ENCODE measurements around the gene DVL2. TPM values are rescaled to one million over a fixed set of nuclear protein-coding genes. Genes with fewer than 3 reads are reported as not detected.
A peak's percentile ranks its signal among the peaks of the same experiment; 100 is the strongest.

Gene DVL2
- total and polyA plus RNA-seq, 2 of the 13 experiments (the other 11 are each of a cell fraction or from before 2014, with no cell fraction given): 5.7 to 38.2 TPM

- TF ChIP-seq ZBTB7A (CRISPR knock-in tag; IDR thresholded peaks at IDR 0.05) (no peak; the same call in 1 of the 2 replicates), CBX1 (IDR thresholded peaks at IDR 0.05; ENCODE audit: low read depth) (peak; percentile 89), NFRKB (IDR thresholded peaks at IDR 0.05) (no peak), ZBED4 (CRISPR knock-in tag; IDR thresholded peaks at IDR 0.05; ENCODE audit: borderline replicate concordance) (peak; percentile 79; the same call in 1 of the 2 replicates), AKNA (CRISPR knock-in tag; IDR thresholded peaks at IDR 0.05; ENCODE audit: borderline replicate concordance) (no peak), ZNF792 (CRISPR knock-in tag; IDR thresholded peaks at IDR 0.05) (peak; percentile 72), ZNF660 (CRISPR knock-in tag; IDR thresholded peaks at IDR 0.05; ENCODE audit: borderline replicate concordance, low read depth) (no peak), MYC (CRISPR knock-in tag; IDR thresholded peaks at IDR 0.05; ENCODE audit: borderline replicate concordance) (peak; percentile 70), EHMT2 (IDR thresholded peaks at IDR 0.05; ENCODE audit: borderline replicate concordance, low read depth, low read length) (no peak), ZFP90 (CRISPR knock-in tag; IDR thresholded peaks at IDR 0.05; ENCODE audit: borderline replicate concordance) (no peak), HNF4G (IDR thresholded peaks at IDR 0.05; ENCODE audit: borderline replicate concordance, low read depth, low read length) (peak; percentile 88), HNF4G (CRISPR knock-in tag; IDR thresholded peaks at IDR 0.05; ENCODE audit: borderline replicate concordance, low read depth) (peak; percentile 82), ZNF549 (CRISPR knock-in tag; IDR thresholded peaks at IDR 0.05) (no peak), TFAP4 (IDR thresholded peaks at IDR 0.05; ENCODE audit: borderline replicate concordance, low read depth) (peak; percentile 12; the same call in 1 of the 2 replicates), KMT2A (CRISPR knock-in tag; IDR thresholded peaks at IDR 0.05) (peak; percentile 33)
Observed at GRCh38 chr17:7179317-7180254, 54.7 kb downstream of the DVL2 start, which contains the start of gene ASGR1 (continued).

Data from HepG2 (cell line).